GM18499 (cell line): ENCODE data around the gene COL20A1.

ENCODE experiments used
- ATAC-seq: cut with Tn5 transposase; IDR thresholded peaks from one replicate; pipeline ENCODE4 v1.9.1; 2021; ENCODE audit warnings: moderate number of reproducible peaks; ENCODE audit not compliant: insufficient read depth, unreplicated experiment

Gene COL20A1

DNA sequence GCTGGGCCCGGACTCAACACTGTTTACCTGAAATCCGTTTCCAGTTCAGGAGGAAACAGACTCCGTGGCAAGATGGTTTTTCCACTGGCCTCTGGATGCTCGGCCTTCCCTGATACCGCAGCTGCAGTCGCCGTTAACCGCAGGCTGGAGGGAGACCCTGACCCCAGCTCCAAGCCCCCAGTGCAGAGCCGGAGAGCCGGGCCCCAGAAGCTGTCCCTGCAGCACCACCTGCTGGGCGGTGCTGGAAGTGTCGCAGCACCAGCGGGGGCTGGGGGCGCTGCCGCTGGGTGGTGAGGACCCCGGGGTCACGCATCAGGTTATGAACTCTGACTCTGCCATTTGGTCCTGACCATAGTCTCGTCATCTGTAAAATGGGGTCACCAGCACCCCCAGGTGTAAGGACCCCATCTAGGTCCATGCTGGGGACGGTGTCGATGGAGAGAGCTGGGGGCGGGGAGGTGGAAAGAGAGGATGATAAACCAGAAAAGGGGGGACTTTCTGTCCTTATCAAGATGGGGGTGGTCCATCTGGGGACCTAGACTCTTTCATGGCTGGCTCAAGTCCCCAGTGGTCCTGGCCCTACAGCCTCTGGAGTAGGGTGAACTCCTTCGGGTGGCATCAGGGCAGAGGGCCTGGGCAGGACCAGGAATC lies 88.9 kb downstream of the COL20A1 start:
- ATAC-seq, result no peak

GRCh38 chr20:63382551-63383300 lies 89.7 kb downstream of the COL20A1 start:
- ATAC-seq, result no peak

- ATAC-seq, result no peak
These were observed 90.6 kb downstream of the COL20A1 start for GRCh38 chr20:63383556-63383955.

DNA sequence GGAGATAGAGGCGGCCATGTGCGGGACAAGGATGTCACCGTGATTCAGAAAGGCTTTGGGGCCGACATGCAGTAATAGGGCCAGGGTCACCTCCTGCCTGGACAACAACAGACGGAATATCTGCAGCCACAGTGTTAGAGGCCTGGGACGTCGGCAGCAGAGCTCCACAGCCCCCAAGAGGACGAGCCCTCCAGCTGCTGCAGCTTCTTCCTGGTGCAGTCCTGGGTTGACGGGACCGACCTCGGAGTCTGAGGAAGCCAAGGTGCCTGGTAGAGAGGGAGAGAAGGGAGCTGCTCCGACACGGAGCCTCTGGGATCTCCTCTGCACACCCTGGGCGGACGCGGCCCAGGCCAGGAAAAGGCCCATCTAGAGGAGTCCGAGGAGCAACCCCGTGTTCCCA lies 91.3 kb downstream of the COL20A1 start:
- no peak for ATAC-seq
